Suprapubic skin (tissue), 4 donors: Measurements from ENCODE around the gene CCZ1. TPM values are rescaled to one million over a fixed set of nuclear protein-coding genes. Genes with fewer than 3 reads are reported as not detected.
A peak's percentile ranks its signal among the peaks of the same experiment; 100 is the strongest.
"Not testable (repeated sequence)": the region's sequence is repeated elsewhere in the genome, so short reads cannot be mapped to it uniquely, and the experiment has no call there.

Experiments used
- DNase-seq, 2 donors: peaks; one replicate each; pipeline ENCODE4 v3.0.0-alpha.2; 2019; ENCODE audit warnings: low spot score in 2 of 2
- H3K27ac ChIP-seq: fragments of 200-600 bp; sonication (generic); one replicate; pipeline ENCODE4 v1.5.1; 2019
- H3K27me3 ChIP-seq: fragments of 200-600 bp; sonication (generic); one replicate; pipeline ENCODE4 v1.5.1; 2019
- H3K36me3 ChIP-seq: fragments of 200-600 bp; sonication (generic); one replicate; pipeline ENCODE4 v1.5.1; 2019
- H3K4me1 ChIP-seq: fragments of 200-600 bp; sonication (generic); one replicate; pipeline ENCODE4 v1.5.1; 2019
- H3K4me3 ChIP-seq: fragments of 200-600 bp; sonication (generic); one replicate; pipeline ENCODE4 v1.5.1; 2019; ENCODE audit warnings: mild to moderate bottlenecking
- H3K9me3 ChIP-seq: fragments of 200-600 bp; sonication (generic); one replicate; pipeline ENCODE4 v1.5.1; 2019
- CTCF ChIP-seq, 2 donors: fragments of 200-600 bp in 1 of 2; fragments of 450-650 bp in 1 of 2; sonication (generic) in 1 of 2; IDR thresholded peaks; one replicate each; pipeline ENCODE4 v1.5.1; 2016 to 2019; ENCODE audit warnings: antibody characterized with exemption in 2 of 2, mild to moderate bottlenecking in 1 of 2, moderate library complexity in 1 of 2
- EP300 ChIP-seq: sonication (generic); formaldehyde crosslinking; IDR thresholded peaks from one replicate; pipeline ENCODE4 v1.6.1; 2017; ENCODE audit warnings: antibody characterized with exemption
- POLR2A ChIP-seq, 2 donors: fragments of 450-650 bp; IDR thresholded peaks; one replicate each; pipeline ENCODE4 v1.6.1; 2017; ENCODE audit warnings: antibody characterized with exemption in 2 of 2, mild to moderate bottlenecking in 2 of 2, moderate library complexity in 2 of 2
- POLR2AphosphoS5 ChIP-seq, 3 donors: sonication (generic); formaldehyde crosslinking; IDR thresholded peaks; one replicate each; pipeline ENCODE4 v1.6.1; 2017; ENCODE audit warnings: antibody characterized with exemption in 3 of 3
- WGBS: methylation state at CpG from one replicate; pipeline ENCODE4 v1.1.5; 2018; 5-methylcytosine and 5-hydroxymethylcytosine counted together
- total RNA-seq, 4 donors: library from RNA; depleted of rRNA; stranded (reverse); fragments of >200 nt; gene quantifications; one replicate each; pipeline ENCODE4 v1.1.0, GENCODE V29; 2016

CCZ1 gene
- 100 to 1,000 TPM in 1 of 4 donors, 10 to 100 TPM in 3; 49.8 to 103 (median 62.6) TPM for total RNA-seq

DNA sequence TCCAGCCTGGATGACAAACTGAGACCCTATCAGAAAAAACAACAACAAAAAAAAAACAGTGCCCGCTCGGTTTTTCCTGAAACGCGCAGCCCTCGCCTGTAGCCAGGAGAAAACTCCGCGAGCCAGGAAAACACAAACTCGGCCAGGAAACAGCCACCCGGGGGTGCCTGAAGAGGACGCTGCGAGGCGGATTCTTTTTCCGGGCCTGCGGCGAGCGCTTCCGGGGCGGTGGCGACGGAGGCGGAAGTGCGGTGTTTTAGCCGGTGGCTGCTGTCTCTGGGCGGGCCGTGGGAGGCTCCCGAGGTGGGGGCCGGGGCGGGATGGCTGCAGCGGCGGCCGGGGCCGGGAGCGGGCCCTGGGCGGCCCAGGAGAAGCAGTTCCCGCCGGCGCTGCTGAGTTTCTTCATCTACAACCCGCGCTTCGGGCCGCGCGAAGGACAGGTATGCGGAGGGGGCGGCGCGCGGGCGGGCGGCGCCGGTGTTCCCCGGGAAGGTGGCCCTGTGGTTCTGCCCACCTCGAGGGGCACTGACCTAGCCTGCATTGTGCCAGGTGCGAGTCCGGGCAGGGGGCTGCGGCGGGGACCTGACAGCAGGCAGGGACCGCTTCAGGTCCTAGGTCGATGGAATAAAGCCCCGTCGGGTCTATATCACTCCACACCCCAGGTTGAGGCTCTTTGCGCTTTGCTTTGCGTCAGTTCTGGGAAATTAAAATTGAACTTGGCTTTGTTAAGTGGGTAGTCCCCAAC is at the start of gene CCZ1:
Gene CCZ1, plus strand, starts transcription at position 254 of the 745 bp plus-strand sequence. Its CDS starts 67 bp downstream, at position 321.
- H3K4me3 ChIP-seq, result peak within 1 kb of the TSS; percentile 51

DNA sequence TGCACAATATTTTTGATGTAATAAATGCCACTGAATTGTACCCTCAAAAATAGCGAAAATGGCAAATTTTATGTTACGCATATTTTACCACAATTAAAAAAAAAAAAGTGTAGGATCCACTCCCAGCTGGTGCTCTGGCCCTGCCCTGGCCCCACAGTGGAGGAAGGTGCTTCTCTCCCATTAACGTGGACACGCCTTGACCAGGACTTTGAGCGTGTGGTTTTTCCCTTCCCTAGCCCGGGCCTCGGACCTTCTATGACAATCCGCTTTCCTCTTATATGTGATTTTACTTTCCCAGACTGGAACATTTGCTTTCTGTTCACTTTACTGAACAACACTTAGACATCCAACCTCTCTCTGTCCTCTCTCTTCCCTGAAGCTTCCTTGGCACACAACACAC is 47.6 kb upstream of the CCZ1 start:
- Histone ChIP-seq H3K27ac (no peak overlapping the region), H3K36me3 (no peaks in the 10 kb centered on the region), H3K4me1 (no peaks in the 10 kb centered on the region), H3K9me3 (no peaks in the 10 kb centered on the region), H3K27me3 (no peaks in the 10 kb centered on the region), H3K4me3 (no peak overlapping the region)
- whole genome bisulfite sequencing, result 86% methylated on average over 8 of the region's 8 CpGs
- no peak for TF ChIP-seq EP300
- TF ChIP-seq CTCF (IDR thresholded peaks at IDR 0.05), result no peak
- no peak for TF ChIP-seq POLR2AphosphoS5 (IDR thresholded peaks at IDR 0.05)
- no peak for TF ChIP-seq POLR2A (IDR thresholded peaks at IDR 0.05)
- DNase-seq, result no peak

More for the DNA sequence above, at the start of gene CCZ1:
- not testable (repeated sequence) for H3K36me3 ChIP-seq, H3K9me3 ChIP-seq, H3K27me3 ChIP-seq, H3K4me1 ChIP-seq
- H3K27ac ChIP-seq, result peak within 1 kb of the TSS; percentile 64
- peak; percentile 76 to 81 for DNase-seq
- no CpG with 5 or more reads among the region's 64 CpGs for WGBS

DNA sequence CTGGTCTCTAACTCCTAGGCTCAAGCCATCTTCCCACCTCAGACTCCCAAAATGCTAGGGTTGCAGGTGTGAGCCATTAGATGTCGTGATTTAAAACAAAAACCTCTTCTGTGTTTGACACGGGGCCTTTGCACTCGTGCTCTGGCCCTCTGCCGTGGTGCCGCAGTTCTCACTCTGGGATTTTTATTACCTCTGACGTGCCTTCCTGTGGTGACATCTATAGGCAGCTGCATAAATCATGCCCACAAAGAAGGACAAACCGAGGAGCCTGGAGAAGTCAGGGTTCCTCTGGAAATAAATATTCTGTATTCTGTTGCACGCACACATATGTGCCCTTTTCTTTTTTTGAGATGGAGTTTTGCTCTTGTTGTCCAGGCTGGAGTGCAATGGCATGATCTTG is 43.8 kb upstream of the CCZ1 start:
- 82% methylated on average over 8 of the region's 8 CpGs for WGBS
- no peak for TF ChIP-seq POLR2A (IDR thresholded peaks at IDR 0.05)
- no peak for TF ChIP-seq CTCF (IDR thresholded peaks at IDR 0.05)
- TF ChIP-seq EP300, result no peak
- no peak for TF ChIP-seq POLR2AphosphoS5 (IDR thresholded peaks at IDR 0.05)
- Histone ChIP-seq H3K27me3 (no peaks in the 10 kb centered on the region), H3K9me3 (no peaks in the 10 kb centered on the region), H3K27ac (no peak overlapping the region), H3K4me1 (peaks cover 5% of the 10 kb centered on the region), H3K36me3 (no peaks in the 10 kb centered on the region), H3K4me3 (no peak overlapping the region)
- no peak for DNase-seq

DNA sequence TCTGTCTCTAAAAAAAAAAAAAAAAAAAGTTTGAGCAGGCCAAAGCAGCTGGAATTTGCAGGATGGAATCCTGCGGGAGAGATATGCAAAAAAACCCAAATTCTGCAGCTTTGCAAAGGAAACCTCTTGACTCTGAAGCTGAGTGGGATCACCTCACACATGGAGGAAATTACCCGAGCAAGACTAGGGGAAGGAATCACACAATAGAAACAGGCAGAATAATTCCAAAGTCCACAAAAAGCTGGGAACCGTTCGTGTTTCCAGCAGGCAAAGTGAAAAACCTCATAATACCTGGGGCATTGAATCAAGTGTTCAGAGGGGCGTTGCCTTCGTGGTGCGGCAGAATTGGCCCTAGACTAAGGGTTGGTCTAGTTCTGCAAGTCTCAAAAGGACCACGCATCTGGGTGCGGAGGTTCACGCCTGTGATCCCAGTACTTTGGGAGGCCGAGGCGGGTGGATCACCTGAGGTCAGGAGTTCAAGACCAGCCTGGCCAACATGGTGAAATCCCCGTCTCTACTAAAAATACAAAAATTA is 41.4 kb upstream of the CCZ1 start:
- H3K4me1 ChIP-seq, H3K27ac ChIP-seq, H3K4me3 ChIP-seq, H3K9me3 ChIP-seq, H3K36me3 ChIP-seq, H3K27me3 ChIP-seq, DNase-seq: not testable (repeated sequence)
- WGBS, result 63% methylated on average over 13 of the region's 13 CpGs

DNA sequence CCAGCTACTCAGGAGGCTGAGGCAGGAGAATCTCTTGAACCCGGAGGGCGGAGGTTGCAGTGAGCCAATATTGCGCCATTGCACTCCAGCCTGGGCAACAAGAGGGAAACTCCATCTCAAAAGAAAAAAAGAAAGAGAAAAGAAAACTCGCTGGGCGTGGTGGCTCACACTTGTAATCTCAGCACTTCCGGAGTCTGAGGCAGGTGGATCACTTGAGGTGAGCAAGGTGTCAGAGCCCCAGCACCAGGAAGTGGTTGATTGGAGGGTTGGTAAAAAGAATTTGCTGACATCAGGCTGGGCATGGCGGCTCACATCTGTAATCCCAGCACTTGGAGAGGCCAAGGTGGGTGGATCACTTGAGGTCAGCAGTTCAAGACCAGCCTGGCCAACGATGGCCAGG is 40.0 kb upstream of the CCZ1 start:
- WGBS, result 87% methylated on average over 8 of the region's 8 CpGs
- not testable (repeated sequence) for H3K27me3 ChIP-seq, DNase-seq, H3K27ac ChIP-seq, H3K9me3 ChIP-seq, H3K36me3 ChIP-seq, H3K4me1 ChIP-seq, H3K4me3 ChIP-seq

DNA sequence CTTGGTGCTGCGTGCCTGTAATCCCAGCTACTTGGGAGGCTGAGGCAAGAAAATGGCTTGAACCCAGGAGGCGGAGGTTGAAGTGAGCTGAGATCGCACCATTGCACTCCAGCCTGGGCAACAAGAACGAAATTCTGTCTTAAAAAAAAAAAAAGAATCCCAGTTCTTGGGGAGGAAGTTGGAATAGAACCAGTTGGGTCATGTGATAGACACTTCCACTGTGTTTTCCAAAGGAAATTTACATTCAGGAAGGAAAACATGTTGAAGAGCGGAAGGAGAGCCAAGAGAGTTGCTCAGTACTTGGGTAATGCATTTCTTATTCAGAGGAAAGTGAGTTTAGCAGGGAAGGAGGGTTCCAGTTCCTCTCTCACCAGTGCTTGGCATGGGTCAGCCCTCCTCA is 37.3 kb upstream of the CCZ1 start:
- not testable (repeated sequence) for H3K27ac ChIP-seq, H3K27me3 ChIP-seq, H3K4me1 ChIP-seq, H3K4me3 ChIP-seq, H3K36me3 ChIP-seq, DNase-seq, H3K9me3 ChIP-seq
- WGBS, result 79% methylated on average over 5 of the region's 5 CpGs

- not testable (repeated sequence) for H3K9me3 ChIP-seq, DNase-seq, H3K27ac ChIP-seq, H3K27me3 ChIP-seq, H3K4me1 ChIP-seq, H3K4me3 ChIP-seq, H3K36me3 ChIP-seq
- WGBS, result 85% methylated on average over 5 of the region's 5 CpGs
These were observed 35.7 kb upstream of the CCZ1 start for GRCh38 chr7:5862753-5863366.

GRCh38 chr7:5865279-5865931 is 33.1 kb upstream of the CCZ1 start:
- not testable (repeated sequence) for H3K36me3 ChIP-seq, H3K4me3 ChIP-seq, H3K27me3 ChIP-seq, H3K4me1 ChIP-seq, DNase-seq, H3K9me3 ChIP-seq, H3K27ac ChIP-seq
- WGBS, result 65% methylated on average over 9 of the region's 9 CpGs
